T-helper 22 cell (primary cell): ENCODE measurements around the gene MAB21L3.

Source experiments
- DNase-seq: peaks from one replicate; pipeline ENCODE4 v3.0.0-alpha.2; 2020; ENCODE audit warnings: low read depth

MAB21L3 gene

GRCh38 chr1:116111524-116112021 lies 374 bp downstream of the MAB21L3 start:
- no peak for DNase-seq

DNA sequence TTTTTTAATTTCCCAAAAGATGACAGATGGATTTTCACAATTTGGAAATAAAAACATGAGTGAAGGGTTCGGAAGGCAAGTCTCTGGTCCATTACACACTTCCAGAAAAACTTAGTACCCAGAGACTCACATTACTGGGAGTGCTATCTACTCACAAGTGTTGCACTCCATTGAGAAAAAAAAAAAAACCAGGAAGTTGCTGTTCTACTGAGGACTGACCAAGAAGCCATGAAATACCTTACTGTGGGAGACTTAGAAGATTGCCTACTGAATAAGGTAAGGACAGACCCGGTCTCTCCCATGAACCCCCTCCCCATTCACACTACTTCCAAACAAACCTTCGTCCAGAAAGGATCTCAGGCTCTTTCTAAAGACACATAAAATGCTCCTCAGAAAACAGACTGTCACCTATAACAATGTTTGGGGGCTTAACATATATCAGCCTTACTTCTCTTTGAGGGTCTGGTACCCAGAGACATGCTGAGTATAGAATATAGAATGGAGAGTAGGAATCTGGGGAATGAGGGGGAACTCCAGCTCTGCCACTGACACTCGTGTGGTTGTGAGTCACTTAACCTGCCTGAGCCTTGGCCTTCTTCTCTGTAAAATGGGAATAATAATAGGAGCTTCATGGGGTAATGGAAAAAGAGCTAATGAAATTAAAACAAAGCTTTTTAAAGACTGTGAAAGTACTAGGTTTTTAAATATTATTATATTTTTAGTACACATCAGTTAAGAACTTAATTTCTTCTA lies 1.4 kb downstream of the MAB21L3 start:
- no peak for DNase-seq

DNA sequence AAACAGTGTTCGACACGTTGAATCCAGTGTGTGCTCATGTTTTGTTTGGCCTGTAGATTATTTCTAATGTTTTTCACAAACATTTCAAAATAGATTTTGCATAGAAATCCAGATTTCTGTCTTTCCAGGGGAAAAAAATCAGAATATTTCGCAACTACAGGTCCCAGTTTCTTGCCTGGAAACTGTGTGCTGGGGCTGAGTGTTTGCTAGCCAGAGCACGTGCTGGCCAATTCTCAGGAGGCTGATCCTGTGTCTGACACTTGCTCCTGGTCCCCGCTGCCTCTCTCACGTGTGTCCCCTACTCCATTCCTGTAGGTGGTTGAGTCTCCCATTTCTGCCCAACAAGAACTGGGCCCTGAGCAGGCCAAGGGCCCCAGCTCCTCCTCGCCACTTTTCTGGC lies 2.4 kb downstream of the MAB21L3 start:
- no peak for DNase-seq

GRCh38 chr1:116115476-116116439 lies 4.6 kb downstream of the MAB21L3 start:
- no peak for DNase-seq

DNA sequence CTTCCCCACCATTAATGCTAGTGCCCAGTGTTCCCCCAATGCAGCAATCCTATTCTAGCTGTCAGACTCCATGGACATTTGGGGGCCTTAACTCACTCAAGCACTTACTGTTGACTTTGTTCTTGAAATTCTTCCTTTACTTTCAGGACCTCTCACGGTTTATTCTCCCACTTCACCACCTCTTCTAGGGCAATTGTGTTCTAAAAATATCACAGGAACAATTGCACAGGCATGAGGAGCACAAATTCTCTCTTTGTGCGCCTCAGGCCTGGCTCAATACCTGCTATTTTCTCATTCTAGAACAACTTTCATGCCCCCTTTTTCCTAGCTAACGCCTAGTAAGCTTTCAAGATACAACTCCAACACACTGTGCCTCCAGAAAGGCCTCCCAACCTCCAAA lies 7.3 kb downstream of the MAB21L3 start:
- DNase-seq = no peak

DNA sequence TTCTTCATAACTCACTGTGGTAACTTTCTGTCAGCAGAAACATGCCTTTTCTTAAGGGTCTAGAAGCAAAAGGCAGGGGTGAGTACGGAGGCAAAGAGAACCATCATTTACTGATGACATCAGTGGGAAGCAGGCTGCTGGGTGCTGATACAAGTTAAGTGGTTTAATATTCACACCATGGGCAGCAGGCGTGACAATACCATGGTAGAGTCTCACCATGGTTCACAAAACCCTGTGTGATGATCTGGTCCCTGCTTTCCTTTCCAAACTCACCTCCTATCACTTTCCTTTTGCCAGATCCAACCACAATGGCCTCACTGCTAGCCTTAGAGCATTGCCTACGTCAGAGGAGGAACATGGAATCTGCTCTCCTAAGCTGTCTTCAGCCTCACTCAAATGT lies 8.7 kb downstream of the MAB21L3 start:
- DNase-seq = no peak

DNA sequence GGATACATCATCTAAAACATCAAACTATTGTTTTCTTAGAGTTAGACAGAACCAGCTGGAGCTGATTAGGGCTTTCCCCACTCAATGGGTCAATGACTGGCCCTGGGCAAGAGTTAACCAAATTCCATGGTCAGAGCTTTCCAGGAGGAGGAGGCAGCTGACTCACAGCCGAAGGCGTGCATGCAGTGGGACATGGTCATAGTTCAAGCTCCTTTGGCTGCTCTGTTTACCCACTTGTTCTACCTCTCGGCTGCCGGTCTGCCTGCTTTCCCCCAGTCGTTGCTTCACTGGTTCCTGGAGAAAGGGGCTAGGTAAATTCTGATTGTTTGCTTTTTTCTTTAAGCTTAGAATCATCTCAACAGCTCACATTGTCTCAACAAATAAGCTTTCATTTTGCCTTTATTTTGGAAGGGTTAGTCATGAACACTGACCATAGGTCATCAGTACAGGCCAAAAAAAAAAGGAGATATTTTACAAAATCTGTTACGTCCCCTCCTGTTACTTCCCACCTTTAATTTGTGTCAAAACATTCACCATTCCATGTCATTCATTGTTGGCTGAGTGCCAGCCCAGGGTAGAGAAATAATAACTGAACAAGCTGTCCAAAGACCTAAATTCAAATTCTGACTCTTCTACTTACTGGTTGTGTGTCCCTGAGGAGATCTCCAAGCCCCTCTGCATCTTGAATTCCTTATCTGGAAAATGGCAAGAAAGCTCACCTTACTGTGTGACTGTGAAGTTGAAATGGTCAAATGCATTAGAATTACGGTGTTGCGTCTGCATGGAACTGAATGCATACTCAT lies 12.0 kb downstream of the MAB21L3 start:
- DNase-seq = no peak

GRCh38 chr1:116123837-116124533 lies 12.8 kb downstream of the MAB21L3 start:
- no peak for DNase-seq

DNA sequence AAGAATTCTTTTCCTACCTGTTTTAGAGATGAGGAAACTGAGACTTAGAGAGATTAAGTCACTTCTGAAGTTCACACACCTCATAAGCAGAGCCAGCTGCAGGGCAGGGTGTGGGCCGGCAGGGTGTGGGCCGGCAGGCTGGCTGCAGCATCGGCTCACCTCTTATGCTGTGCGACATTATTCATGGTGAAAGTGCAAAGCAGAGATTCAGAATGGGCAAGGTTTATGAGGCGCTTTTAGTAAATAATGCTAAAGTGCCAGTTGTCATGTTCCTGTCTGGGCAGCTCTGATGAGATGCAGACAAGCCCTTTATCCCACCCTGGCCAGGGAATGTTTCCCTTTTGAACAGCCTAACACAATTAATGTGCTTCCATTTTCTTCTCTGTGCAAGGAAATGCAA lies 14.6 kb downstream of the MAB21L3 start:
- no peak for DNase-seq

- DNase-seq = no peak
These were observed 15.1 kb downstream of the MAB21L3 start for GRCh38 chr1:116126281-116126680.

DNA sequence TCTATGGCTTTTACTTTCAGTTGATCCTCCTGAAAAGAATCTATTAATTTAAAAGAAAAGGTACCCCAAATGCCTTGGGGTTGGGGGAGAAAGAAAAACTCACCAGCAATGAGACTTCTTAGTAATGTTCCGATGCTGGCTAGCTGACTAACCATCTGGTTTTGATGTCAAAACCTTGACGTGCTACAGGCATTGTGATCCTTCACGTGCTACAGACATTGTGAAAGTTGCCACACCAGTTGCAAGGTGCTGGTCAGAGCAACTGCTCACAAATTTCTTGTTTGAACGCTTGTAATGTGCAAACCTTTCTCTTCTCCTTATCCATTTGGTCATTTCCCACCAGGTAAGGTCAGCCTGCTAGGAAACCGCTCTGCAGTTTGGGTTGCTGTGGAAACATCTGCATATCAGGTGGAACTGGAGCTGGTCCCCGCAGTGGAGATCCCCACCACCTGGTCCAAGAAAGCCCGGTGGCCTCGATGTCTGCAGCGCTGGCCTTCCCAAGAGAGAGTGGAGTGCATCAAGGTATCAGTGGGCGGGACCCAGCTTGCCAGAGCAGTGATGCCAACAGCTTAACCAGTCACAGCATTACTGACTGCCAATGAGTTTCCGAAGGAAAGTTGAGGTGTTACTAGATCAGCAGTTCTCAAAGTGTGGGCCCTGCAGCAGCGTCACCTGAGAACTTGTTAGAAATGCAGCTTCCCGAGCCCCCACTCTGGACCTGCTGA lies 16.1 kb downstream of the MAB21L3 start:
- DNase-seq = no peak

DNA sequence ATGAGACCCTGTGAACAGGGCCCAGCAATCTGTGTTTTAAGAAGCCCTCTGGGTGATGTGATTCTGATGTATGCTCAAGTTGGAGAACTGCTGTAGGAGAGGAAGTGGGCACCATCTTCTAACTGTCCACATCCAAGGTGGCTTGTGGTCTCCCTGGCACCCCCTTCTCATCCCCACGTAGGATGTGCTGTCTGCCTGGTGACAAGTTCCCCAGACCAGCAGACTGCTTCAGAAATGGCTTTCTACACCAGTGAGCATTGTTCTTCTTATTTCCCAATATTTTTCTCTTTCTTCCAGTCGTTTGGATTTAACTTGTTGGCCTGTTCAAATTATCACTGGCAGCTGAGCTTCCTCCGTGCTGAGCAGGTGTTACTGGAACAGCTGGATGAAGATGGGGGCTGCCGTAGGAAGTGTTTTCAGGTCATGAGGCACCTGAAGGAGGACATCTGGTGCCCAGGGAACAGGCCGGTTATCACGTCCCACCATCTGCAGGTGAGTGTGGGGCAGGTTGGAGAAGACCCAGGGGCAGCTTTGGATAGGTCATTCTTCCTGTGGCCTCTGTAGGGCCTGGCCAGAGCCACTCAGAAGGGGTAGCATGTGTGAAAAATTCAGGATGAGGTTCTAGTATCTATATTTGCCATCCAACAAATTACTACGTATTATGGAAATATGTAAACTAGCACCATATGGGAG lies 16.8 kb downstream of the MAB21L3 start:
- DNase-seq = no peak

DNA sequence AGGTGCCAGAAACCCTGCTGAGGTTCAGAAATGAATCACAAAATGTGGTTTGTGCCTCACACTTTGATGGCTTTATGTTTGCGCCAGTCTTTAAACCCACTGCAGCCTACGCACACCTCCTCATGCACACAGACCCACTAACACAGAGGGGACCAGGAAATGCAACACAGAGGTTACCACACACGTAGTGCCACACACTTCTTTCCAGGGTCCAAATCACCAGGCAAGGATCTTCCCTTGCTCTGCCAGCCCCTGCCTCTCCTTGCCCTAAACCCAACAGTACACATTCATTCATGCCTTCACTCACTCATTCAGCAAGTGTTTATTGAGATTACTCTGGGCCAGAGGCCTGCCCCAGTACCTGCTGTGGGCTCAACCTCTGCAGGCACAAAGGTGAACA lies 17.5 kb downstream of the MAB21L3 start:
- DNase-seq = no peak

DNA sequence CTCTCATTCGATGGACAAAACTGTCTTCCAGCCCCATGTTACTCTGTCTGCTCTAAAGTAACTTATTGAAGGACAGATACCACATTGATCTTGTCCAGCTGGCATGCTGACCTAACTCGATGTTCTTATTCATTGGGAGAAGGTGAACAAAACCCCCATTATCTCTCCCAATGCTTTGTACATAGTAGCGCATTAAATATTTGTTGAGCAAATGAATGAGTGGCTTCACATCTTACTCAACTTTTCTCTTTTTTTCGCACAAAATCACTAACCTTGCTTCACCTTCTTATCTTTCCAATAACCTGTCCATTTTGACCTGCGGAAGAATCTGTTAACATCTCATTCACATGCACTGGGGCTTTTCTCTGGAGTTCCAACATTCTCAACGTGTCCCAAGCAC lies 18.3 kb downstream of the MAB21L3 start:
- no peak for DNase-seq

- no peak for DNase-seq
These were observed 19.2 kb downstream of the MAB21L3 start for GRCh38 chr1:116130356-116130755.

GRCh38 chr1:116131170-116131569 lies 20.0 kb downstream of the MAB21L3 start:
- no peak for DNase-seq

DNA sequence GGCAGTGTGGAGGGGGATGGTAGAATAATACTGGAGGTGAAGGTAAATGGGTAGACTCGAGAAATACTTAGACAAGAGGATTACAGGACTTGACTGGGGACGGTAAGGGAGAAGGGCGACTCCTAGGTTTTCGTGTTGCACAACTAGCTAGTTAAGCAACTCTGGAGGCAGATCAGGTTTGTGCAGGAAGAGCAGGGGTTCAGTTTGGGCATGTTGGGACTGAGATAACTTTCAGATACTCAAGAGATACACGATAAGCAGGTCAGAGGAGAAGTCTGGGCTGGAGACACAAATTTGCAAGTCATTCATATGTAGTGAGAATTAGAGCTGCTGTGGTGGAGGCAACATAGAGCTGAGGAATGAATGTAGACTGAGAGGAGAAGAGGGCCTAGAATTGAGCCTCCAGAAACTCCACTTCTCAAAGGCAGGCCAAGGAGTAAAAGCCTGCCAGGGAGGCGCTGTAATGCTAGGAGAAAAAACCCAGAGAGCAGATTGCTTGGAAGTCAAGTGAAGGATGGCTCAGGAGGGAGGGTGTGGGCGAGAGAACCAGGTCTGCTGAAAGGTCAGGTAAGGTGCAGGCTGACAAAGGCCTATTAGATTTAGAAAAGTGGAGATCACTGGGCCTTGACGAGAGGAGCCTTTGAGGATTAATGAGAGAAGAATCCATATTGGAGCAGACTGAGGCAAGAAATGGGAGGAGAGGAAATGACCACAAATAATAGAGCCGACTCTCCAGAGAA lies 20.8 kb downstream of the MAB21L3 start:
- no peak for DNase-seq

DNA sequence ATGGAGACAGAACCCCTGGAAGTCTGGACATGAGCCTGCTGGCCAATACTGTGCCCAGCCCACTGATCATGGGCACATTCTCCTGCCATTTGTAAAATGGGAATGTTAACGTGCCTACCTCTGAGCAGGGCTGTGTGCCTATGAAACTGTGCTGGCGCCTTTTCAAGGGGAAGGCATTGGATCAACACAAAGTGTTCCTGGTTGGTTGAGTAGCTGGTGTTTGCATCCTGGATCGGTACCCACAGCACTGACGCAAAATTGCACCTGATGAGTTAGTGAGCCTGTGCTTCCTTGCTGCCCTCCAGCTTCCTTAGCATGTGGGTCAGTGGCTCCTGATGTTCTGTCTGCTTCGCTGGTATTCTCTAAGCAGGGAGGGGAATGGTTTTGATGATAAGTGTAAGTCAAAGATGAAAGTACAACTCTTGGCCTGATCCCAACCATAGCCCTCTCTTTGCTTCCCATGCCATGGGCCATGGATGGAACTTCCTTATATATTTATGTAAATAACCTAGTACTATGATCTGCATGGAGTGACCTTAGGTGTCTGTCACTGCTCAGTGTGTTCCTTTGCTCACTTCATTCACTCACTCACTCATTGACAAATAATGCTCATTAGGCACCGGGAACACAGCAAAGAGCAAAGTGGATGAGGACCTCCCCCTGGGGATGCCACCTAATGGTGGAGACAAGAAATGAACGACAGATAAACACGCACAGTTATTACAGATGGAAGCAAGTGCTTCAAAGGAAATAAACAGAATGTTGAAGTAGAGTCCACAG lies 22.7 kb downstream of the MAB21L3 start:
- DNase-seq = no peak

DNA sequence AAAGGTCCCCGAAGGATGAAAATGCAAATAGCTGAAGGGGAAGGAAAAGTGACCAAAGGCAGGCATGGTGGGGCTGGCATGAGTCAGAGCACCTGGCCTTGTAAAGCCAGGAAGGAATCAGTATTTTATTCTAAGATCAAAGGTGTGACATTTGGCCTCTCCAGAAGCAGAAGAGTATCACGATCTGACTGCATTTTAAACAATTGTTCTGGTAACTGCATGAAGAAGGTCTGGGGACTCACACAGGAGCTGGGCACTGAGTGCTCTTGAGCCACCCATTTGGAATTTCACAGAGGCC lies 23.2 kb downstream of the MAB21L3 start:
- DNase-seq = no peak
